ENCODE data around the gene NBEAL2. TPM values are rescaled to one million over a fixed set of nuclear protein-coding genes. Genes with fewer than 3 reads are reported as not detected.
A peak's percentile ranks its signal among the peaks of the same experiment; 100 is the strongest.

The NBEAL2 gene
- total and polyA plus RNA-seq, 8 donors: 59.3 to 148 (median 84.3) TPM

GRCh38 chr3:46934498-46935167 is 44.8 kb upstream of the NBEAL2 start:
- ATAC-seq (peak; percentile 1), DNase-seq (peak in 1 of 4 donors; percentile 54)
- TF ChIP-seq CTCF (IDR thresholded peaks at IDR 0.05): no peak
- Histone ChIP-seq H3K27ac (peak overlapping the region; percentile 66 to 87), H3K27me3 (no peaks in the 10 kb centered on the region), H3K36me3 (peaks cover 0 to 27% of the 10 kb centered on the region in 2 donors), H3K4me1 (peaks cover 75 to 100% of the 10 kb centered on the region in 2 donors), H3K9me3 (no peaks in the 10 kb centered on the region), H3K4me3 (no peak overlapping the region)
- intact Hi-C loops (cut with DNase I): no loop called here

- no peaks in the 10 kb centered on the region for H3K9me3 ChIP-seq
Measured at GRCh38 chr3:46935168-46935858, 44.2 kb upstream of the NBEAL2 start.

GRCh38 chr3:46935989-46936558 is 43.4 kb upstream of the NBEAL2 start:
- ATAC-seq: no peak
- H3K4me1 ChIP-seq: peaks cover 64 to 97% of the 10 kb centered on the region in 2 donors
- intact Hi-C loops (cut with DNase I): no loop called here

More at GRCh38 chr3:46935168-46935858, 44.2 kb upstream of the NBEAL2 start:
- H3K4me1 ChIP-seq: peaks cover 72 to 100% of the 10 kb centered on the region in 2 donors
- peak; percentile 38 to 39 for TF ChIP-seq CTCF (IDR thresholded peaks at IDR 0.05)
- intact Hi-C loops (cut with DNase I): no loop called here
- no peaks in the 10 kb centered on the region for H3K27me3 ChIP-seq
- DNase-seq: peak in 2 of 4 donors; percentile 73 to 85
- H3K27ac ChIP-seq: peak overlapping the region; percentile 66 to 87
- no peak overlapping the region for H3K4me3 ChIP-seq
- peak; percentile 77 for ATAC-seq
- H3K36me3 ChIP-seq: peaks cover 0 to 33% of the 10 kb centered on the region in 2 donors

GRCh38 chr3:46936733-46937250 is 42.7 kb upstream of the NBEAL2 start:
- Histone ChIP-seq H3K4me1 (peaks cover 57 to 94% of the 10 kb centered on the region in 2 donors), H3K9me3 (no peaks in the 10 kb centered on the region), H3K36me3 (peaks cover 0 to 39% of the 10 kb centered on the region in 2 donors), H3K4me3 (no peak overlapping the region), H3K27me3 (no peaks in the 10 kb centered on the region), H3K27ac (peak overlapping the region; percentile 66 to 87)
- intact Hi-C loops (cut with DNase I): no loop called here
- no peak for TF ChIP-seq CTCF (IDR thresholded peaks at IDR 0.05)
- ATAC-seq (no peak), DNase-seq (peak in 1 of 4 donors; percentile 22)

More at GRCh38 chr3:46935989-46936558, 43.4 kb upstream of the NBEAL2 start:
- no peak overlapping the region for H3K4me3 ChIP-seq
- no peaks in the 10 kb centered on the region for H3K27me3 ChIP-seq
- TF ChIP-seq CTCF (IDR thresholded peaks at IDR 0.05): no peak
- peak overlapping the region; percentile 66 to 87 for H3K27ac ChIP-seq
- DNase-seq: peak in 1 of 4 donors; percentile 35
- H3K36me3 ChIP-seq: peaks cover 0 to 39% of the 10 kb centered on the region in 2 donors
- H3K9me3 ChIP-seq: no peaks in the 10 kb centered on the region
